AML-193 (cell line): ENCODE measurements around the gene ITGB6.
A peak's percentile ranks its signal among the peaks of the same experiment; 100 is the strongest.

Source experiments
- DNase-seq, 2 experiments: peaks; one replicate each; lab custom pipeline; 2025; lab: John Stamatoyannopoulos, UW

ITGB6 gene

GRCh38 chr2:160087854-160088745 is 112.0 kb downstream of the ITGB6 start:
- peak; percentile 28 to 38 for DNase-seq

DNA sequence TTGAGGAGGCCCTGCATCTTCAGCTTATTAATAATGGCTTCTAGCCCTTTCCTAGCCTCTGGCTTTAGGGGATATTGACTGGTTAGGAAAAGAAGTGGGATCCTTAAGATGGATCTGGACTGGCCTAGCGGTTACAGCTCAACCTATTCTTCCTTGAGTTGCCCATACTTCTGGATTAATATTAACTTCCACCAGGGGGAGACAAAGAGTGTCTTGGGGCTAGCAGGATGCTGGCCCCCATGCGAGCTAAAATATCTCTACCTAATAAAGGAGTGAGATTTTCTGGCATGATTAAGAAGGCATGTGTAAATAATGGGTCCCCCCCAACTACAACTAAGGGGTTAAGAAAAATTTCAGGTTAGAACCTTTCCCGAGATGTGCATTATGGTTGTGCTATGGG is 114.4 kb downstream of the ITGB6 start:
- DNase-seq, result no peak

- no peak for DNase-seq
Measured at GRCh38 chr2:160077912-160078810, 121.9 kb downstream of the ITGB6 start.

GRCh38 chr2:160076914-160077313 is 123.2 kb downstream of the ITGB6 start:
- DNase-seq, result no peak

DNA sequence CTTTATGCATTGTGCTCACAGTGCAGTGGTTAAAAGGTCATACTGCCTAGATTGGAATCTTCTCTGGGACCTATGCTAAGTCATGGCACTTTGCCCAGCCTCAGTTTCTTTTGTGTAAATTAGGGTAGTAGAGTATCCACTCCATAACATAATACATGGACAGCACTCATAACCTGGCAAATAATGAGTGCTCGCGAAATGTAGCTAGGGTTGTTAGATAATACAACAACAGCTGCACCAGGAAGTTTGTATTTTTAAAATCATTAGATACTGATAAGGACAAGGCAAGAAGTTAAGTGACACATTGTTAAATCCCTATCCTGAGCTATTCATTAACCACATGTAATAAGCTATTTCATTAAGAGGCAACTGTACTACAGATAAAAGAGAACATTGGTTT is 123.8 kb downstream of the ITGB6 start:
- no peak for DNase-seq

DNA sequence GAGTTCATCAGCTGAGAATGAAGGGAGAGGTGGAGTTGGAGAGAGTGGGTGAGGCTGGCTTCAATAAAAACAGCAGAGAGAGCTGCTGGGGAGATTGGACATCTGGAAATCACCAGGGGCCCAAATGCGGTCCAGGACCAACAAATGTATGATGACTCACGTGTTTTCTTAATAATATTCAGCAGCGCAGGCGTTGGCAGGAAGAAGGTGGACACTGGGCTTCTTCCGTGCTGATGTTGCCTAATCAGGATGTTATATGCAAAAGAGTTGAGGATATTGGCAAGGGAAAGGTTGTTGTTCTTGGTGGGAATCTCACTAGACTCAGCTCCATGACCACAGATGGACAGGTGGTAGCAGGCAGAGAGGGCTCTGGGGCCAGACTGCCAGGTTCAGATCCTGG is 124.9 kb downstream of the ITGB6 start:
- no peak for DNase-seq

DNA sequence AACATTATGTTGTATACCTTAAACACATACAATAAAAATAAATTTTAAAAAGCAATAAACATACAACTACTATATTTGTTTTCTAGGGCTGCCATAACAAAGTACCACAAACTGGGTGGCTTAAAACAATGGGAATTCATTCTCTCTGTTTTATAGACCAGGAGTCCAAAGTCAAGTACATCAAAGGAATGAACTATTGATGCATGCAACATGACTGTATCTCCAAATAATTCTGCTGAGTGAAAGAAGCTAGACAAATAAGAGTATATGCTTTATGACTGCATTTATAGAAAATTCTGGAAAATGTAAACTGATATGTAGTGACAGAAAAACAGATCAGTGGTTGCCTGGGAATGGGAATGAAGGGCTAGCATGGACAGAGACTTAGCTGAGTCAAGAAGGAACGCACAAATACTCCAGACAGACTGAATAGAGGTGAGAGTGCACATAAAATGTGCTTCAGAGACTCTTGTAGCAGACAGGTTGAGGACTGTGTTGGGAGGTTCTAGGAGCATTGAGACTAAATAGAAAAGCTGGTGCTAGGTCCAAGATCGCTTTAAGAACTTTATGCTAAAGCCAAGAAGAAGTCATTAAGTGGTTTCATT is 126.7 kb downstream of the ITGB6 start:
- DNase-seq, result no peak

DNA sequence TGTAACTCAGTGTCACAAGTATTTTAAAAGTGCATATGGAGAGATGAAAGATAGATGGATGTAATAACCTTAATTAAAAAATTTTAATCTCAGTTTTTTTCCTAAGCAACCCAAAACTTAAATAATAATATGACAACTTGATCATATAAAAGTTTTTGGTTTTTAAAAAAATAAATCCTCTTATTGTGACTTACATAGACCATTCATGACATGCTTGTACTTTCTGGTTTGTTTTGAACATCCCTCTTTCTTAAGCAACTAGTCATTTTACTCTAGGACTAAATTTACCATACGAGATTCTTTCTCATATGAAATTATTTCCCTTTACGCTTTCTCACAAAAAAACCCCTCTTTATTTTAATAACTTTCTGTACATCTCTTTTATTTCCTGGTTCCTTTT is 131.2 kb downstream of the ITGB6 start:
- no peak for DNase-seq

- DNase-seq, result no peak
Measured at GRCh38 chr2:160064916-160065315, 135.2 kb downstream of the ITGB6 start.

DNA sequence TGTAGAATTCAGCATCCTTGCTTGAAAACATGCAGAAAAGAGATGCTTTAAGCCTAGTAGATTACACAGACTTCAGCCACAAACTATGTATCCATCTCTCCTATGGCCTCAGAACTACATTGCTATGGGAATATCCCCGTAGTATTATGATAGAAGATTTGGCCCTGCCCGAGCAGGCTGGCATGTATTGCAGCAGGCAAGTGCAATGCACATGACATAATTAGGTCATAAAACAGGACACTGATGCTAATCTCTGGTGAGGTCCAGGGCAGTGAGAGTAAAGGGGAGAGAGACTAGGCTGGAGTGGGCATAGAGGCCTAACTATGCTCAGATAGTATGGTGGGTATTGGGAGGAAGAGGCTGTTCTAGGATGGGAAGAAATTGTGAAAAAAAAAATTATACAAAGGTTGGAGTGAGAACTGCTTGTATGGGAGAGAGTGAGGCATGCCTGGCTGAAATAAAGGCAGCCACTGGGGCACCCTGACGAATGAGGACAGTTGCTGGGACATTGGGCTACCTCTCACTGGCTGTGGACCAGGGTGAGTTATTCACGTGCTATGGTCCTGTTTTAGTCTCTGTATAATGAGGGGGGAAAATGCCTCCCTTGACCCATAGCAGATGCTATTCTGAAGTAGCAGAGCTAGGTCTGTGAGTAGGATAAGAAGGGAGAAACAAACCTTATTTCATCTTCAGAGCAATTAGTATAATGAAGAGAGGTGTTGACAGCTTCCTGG is 136.0 kb downstream of the ITGB6 start:
- DNase-seq, result no peak

DNA sequence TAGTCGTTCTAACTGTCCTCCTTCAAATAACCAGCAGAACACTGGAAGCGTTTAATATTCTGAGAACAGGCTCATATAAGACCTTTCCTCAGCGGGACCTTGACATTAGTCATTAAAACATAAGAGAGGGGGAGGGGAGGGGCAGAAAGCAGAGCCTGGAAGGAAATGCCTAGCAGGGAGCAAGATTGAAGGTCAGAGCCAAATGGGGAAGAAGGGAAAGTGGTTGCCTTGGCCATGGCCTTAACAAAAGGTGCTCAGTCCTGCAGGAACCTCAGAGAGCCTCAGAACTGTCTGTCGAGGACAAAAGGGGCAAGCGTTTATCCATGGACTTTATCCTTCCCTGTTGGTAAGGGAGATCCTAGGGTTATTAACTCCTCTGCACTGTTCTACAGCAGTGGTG is 136.8 kb downstream of the ITGB6 start:
- DNase-seq, result no peak

- DNase-seq, result no peak
Measured at GRCh38 chr2:160062292-160063005, 137.6 kb downstream of the ITGB6 start, which contains the start of gene PLA2R1. Gene PLA2R1, minus strand, starts transcription at chr2:160062615. Its CDS starts 212 bp downstream, at chr2:160062403.

DNA sequence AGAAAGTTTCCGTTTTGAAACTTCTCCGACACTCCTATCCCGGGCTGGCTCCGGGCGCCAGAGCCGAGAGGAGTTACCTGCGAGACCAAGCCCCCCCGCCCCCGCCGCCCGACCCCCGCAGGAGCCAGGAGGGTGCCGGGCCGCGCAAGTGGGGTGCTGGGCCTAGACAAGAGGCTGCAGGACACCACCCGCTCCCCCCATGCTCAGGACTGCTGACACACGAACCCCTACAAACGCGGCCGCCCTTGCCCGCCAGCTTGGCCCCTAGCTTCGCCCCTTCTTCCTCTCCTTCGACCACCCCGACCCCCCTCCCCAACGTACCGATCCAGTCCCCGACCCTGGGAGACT is 138.2 kb downstream of the ITGB6 start:
- no peak for DNase-seq

DNA sequence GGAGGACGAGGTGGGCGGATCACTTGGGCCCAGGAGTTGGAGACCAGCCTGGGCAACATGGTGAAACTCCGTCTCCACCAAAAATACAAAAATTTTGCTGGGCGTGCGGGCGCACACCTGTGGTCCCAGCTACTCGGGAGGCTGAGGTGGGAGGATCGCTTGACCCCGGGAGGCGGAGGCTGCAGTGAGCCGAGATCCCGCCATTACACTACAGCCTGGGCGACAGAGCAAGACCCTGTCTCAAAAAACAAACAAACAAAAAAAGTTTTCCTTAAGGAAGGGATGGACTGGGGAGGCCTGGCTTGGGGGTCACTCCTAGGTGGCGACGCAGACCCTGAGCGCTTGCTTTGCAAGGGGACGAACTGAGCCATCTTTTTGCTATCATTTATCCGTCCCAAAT is 138.5 kb downstream of the ITGB6 start:
- no peak for DNase-seq

GRCh38 chr2:160060297-160060696 is 139.8 kb downstream of the ITGB6 start:
- DNase-seq, result no peak

DNA sequence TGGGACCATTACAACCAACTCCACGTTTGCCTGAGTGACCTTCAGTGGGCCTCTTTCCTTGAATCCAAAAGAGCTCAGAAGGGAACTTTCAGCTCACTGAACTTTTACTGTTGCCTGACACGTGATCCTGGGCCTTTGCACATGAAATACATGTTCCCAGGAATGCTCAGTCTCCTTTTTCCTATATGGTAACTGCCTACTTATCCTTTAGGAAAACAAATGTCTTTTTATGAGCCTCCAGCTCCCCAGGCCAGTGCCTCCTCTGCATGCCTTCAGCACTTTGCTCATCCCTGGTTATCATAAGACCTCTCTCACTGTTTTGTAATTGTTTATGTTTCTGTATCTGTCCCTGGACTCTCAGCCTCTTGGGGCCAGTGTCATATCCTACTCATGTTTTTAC is 142.7 kb downstream of the ITGB6 start:
- no peak for DNase-seq

DNA sequence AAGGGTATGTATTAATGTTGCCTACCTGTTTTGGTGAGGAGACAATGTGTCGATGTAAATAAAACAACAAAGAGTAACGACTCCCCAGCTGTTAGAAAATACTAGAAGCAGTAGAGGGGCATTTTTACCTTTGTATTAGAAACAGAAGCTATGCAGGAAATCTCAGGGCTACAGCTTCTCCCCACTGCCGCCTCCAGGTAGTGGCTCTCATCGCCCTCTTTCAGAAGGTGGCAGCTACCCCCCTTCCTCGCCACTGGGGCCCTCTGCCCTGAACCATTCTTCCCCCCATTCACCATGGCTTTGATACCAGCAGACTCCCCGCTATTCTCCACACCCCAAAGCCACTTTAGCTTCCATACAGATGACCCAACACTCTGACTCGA is 144.4 kb downstream of the ITGB6 start:
- DNase-seq, result no peak

GRCh38 chr2:160054984-160055725 is 144.9 kb downstream of the ITGB6 start:
- DNase-seq, result no peak

DNA sequence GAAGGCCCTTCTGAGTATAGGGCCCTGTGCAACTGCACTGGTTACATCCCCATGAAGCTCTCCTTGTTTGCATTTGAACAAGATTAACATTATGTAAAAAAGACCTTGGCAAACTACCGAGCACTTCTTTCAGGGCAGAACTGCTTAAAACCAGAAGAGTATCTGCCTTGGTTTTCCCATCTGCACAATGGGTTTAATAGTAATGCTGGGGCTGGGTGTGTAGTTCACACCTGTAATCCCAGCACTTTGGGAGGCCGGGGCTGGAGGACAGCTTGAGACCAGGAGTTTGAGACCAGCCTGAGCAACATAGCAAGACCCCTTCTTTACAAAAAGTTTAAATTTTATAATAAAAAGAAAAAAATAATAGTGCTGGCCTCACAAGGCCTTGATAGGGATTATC is 146.1 kb downstream of the ITGB6 start:
- DNase-seq, result no peak

DNA sequence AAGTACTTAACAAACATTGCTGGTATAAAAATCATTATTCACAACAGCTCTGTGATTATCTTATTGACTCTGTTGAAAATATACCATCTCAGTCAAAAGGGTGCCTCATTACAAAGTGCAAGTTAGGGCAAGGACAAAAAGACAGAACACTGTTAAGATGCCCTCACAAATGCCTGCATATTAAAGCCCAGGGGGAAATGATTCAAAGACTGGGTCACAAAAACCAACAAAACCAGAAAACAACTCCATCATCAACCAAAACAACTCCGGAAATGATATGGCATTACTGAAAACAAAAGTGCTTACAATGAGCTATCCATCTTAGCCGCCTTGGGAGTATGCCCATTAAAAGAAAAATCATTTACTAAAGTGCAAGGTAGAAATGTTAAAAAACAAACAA is 147.5 kb downstream of the ITGB6 start:
- DNase-seq, result no peak

GRCh38 chr2:160051371-160051800 is 148.7 kb downstream of the ITGB6 start:
- DNase-seq, result no peak
